Measurements from ENCODE around the gene CPN2.

- TF ChIP-seq, protein P1, sequence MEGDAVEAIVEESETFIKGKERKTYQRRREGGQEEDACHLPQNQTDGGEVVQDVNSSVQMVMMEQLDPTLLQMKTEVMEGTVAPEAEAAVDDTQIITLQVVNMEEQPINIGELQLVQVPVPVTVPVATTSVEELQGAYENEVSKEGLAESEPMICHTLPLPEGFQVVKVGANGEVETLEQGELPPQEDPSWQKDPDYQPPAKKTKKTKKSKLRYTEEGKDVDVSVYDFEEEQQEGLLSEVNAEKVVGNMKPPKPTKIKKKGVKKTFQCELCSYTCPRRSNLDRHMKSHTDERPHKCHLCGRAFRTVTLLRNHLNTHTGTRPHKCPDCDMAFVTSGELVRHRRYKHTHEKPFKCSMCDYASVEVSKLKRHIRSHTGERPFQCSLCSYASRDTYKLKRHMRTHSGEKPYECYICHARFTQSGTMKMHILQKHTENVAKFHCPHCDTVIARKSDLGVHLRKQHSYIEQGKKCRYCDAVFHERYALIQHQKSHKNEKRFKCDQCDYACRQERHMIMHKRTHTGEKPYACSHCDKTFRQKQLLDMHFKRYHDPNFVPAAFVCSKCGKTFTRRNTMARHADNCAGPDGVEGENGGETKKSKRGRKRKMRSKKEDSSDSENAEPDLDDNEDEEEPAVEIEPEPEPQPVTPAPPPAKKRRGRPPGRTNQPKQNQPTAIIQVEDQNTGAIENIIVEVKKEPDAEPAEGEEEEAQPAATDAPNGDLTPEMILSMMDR (IDR thresholded peaks at IDR 0.05) = no peak
- TF ChIP-seq POLR2A (IDR thresholded peaks at IDR 0.05) = no peak
- TF ChIP-seq POLR2AphosphoS5 (IDR thresholded peaks at IDR 0.05) = no peak
- no peak for TF ChIP-seq EP300 (IDR thresholded peaks at IDR 0.05)
These were observed 24.7 kb downstream of the CPN2 start for GRCh38 chr3:194326192-194326967.
